ENCODE measurements around the gene GABPB2. TPM values are rescaled to one million over a fixed set of nuclear protein-coding genes. Genes with fewer than 3 reads are reported as not detected.

GABPB2 gene
- total and polyA plus RNA-seq, 2 of the 13 experiments (the other 11 are each of a cell fraction or from before 2014, with no cell fraction given), result 0.09 TPM; not detected in 1

- Histone ChIP-seq H3K79me2 (ENCODE audit: insufficient read depth, low read length) (no peaks in the 10 kb centered on the region), H3K4me3 (replicated peaks in 1 of 3; ENCODE audit: insufficient read depth in 1 of 3, low read depth in 2 of 3, low read length in 3 of 3) (no peak overlapping the region), H4K20me1 (ENCODE audit: insufficient read depth, low read length) (no peaks in the 10 kb centered on the region), H3K9ac (ENCODE audit: insufficient read depth, low read depth, low read length) (no peak overlapping the region), H3K36me3 (replicated peaks in 1 of 2; ENCODE audit: control insufficient read depth in 1 of 2, insufficient read depth in 2 of 2, low read length in 2 of 2) (peaks cover 4 to 14% of the 10 kb centered on the region in 2 experiments; a peak in 3 of 5 replicates), H2AFZ (ENCODE audit: low read length) (no peak overlapping the region), H3K4me1 (ENCODE audit: insufficient read depth, low read length) (peaks cover 41% of the 10 kb centered on the region), H3K9me3 (ENCODE audit: low read length) (no peaks in the 10 kb centered on the region), H3K4me2 (ENCODE audit: low read depth, low read length) (no peak overlapping the region), H3K27ac (ENCODE audit: extremely low read length, insufficient read depth, low read length) (no peak overlapping the region), H3K27me3 (ENCODE audit: control insufficient read depth in 1 of 2, insufficient read depth in 2 of 2, low read length in 2 of 2) (no peaks in the 10 kb centered on the region)
- no peak for FAIRE-seq
- ATAC-seq, result no peak
- in situ Hi-C loops (cut with HindIII; ENCODE audit: extremely low pct_ligation_motif_present, low pct_unique_long_range_greater_than_20kb), result no loop called here
- POLR2A ChIA-PET, result interaction anchor here (1.2 to 1.3 kb wide), 2 partner anchors 10 to 22 kb away, joined by 3 read pairs; partner anchors contain the start of gene CDC42SE1
- CTCF ChIA-PET (ENCODE audit: low intra/inter-chr PET ratio, low total read pairs), result interaction anchor here (1.5 kb wide), 1 partner anchor 25 kb away, joined by 5 read pairs; no protein-coding TSS in a partner anchor
- BruUV-seq (replicated peaks), result no TSS peak
- intact Hi-C loops (cut with micrococcal nuclease; ENCODE audit: unreplicated experiment), result loop anchor here (5.0 kb wide), 1 partner anchor 42 kb away; the partner anchor contains the start of genes MINDY1 and PRUNE1
- DNase-seq (ENCODE audit: low spot score), result no peak
- WGBS (ENCODE audit: low lambda C conversion rate), result 100% methylated on average over 5 of the region's 5 CpGs
- TF ChIP-seq ZEB1 (IDR thresholded peaks at IDR 0.05; ENCODE audit: insufficient replicate concordance, low read depth) (no peak), LCORL (IDR thresholded peaks at IDR 0.05) (no peak), LCORL (CRISPR knock-in tag; IDR thresholded peaks at IDR 0.05) (no peak), ZNF652 (CRISPR knock-in tag; IDR thresholded peaks at IDR 0.05; ENCODE audit: borderline replicate concordance, low read depth) (no peak), BRF2 (CRISPR knock-in tag; IDR thresholded peaks at IDR 0.05) (no peak), KMT2A (CRISPR knock-in tag; IDR thresholded peaks at IDR 0.05) (no peak), HDAC2 (CRISPR knock-in tag; IDR thresholded peaks at IDR 0.05) (no peak), ZNF282 (IDR thresholded peaks at IDR 0.05; ENCODE audit: partially characterized antibody) (no peak), JARID2 (CRISPR knock-in tag; IDR thresholded peaks at IDR 0.05; ENCODE audit: insufficient replicate concordance) (no peak), ZNF563 (CRISPR knock-in tag; IDR thresholded peaks at IDR 0.05) (no peak), KDM5A (IDR thresholded peaks at IDR 0.05; ENCODE audit: borderline replicate concordance, low read length) (no peak), RXRB (CRISPR knock-in tag; IDR thresholded peaks at IDR 0.05; ENCODE audit: borderline replicate concordance) (no peak), GATA4 (IDR thresholded peaks at IDR 0.05; ENCODE audit: borderline replicate concordance, low read depth) (no peak), NFRKB (IDR thresholded peaks at IDR 0.05) (no peak), GMEB1 (CRISPR knock-in tag; IDR thresholded peaks at IDR 0.05; ENCODE audit: borderline replicate concordance) (no peak), KLF11 (CRISPR knock-in tag; IDR thresholded peaks at IDR 0.05) (no peak), ZBTB25 (CRISPR knock-in tag; IDR thresholded peaks at IDR 0.05) (no peak), TERF1 (CRISPR knock-in tag; IDR thresholded peaks at IDR 0.05) (no peak), ZNF281 (CRISPR knock-in tag; IDR thresholded peaks at IDR 0.05; ENCODE audit: borderline replicate concordance) (no peak)
These were observed 21.1 kb upstream of the GABPB2 start for GRCh38 chr1:151049458-151049857.
